DND-41 (cell line): ENCODE data around the gene PDZRN4.

ENCODE experiments used
- EZH2 ChIP-seq: IDR thresholded peaks from 3 replicates; pipeline ENCODE4 v1.6.1; 2012; ENCODE audit warnings: borderline replicate concordance, low read depth, mild to moderate bottlenecking, moderate library complexity, low read length, inconsistent platforms; ENCODE audit not compliant: severe bottlenecking
- TF ChIP-seq, protein P1 (sequence below): IDR thresholded peaks from 2 replicates; pipeline ENCODE4 v1.5.1; 2012; ENCODE audit warnings: borderline replicate concordance, low read length, moderate library complexity, mild to moderate bottlenecking; ENCODE audit not compliant: poor library complexity, severe bottlenecking; ENCODE audit errors: extremely low read depth

DNA sequence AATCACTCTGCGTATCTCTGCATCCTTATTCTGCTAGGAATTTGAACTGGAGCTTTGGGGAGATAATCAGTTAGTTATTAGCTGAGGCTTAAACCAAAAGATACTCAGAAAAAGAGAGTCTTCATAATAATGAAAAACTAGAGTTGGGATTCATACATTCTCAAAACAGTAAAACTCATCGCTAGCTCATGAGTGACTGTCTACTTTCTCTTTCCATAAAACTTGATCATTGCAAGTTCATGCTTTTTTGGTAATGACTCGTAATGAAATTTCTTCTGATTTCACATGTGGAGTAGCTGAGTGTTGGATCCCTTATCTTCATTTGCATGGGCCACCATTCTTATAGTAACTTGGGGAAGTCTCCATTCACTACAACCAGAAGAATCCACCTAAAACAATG is 397.7 kb downstream of the PDZRN4 start:
- TF ChIP-seq, protein P1, sequence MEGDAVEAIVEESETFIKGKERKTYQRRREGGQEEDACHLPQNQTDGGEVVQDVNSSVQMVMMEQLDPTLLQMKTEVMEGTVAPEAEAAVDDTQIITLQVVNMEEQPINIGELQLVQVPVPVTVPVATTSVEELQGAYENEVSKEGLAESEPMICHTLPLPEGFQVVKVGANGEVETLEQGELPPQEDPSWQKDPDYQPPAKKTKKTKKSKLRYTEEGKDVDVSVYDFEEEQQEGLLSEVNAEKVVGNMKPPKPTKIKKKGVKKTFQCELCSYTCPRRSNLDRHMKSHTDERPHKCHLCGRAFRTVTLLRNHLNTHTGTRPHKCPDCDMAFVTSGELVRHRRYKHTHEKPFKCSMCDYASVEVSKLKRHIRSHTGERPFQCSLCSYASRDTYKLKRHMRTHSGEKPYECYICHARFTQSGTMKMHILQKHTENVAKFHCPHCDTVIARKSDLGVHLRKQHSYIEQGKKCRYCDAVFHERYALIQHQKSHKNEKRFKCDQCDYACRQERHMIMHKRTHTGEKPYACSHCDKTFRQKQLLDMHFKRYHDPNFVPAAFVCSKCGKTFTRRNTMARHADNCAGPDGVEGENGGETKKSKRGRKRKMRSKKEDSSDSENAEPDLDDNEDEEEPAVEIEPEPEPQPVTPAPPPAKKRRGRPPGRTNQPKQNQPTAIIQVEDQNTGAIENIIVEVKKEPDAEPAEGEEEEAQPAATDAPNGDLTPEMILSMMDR: no peak
- TF ChIP-seq EZH2: no peak
